ENCODE measurements around the gene STK11. TPM values are rescaled to one million over a fixed set of nuclear protein-coding genes. Genes with fewer than 3 reads are reported as not detected.

The STK11 gene
- polyA plus RNA-seq, 4 donors = 57.7 to 86.2 (median 66.4) TPM

GRCh38 chr19:1252821-1253513 is 47.4 kb downstream of the STK11 start:
- FAIRE-seq (no peak), DNase-seq (peak; percentile 89 to 91)
- peaks cover 2 to 43% (median 12%) of the 10 kb centered on the region in 3 donors for H3K4me1 ChIP-seq (ENCODE audit: control insufficient read depth in 3 of 3, insufficient read depth in 2 of 3, low read depth in 1 of 3, low read length in 2 of 3)
- no peaks in the 10 kb centered on the region for H3K9me3 ChIP-seq (ENCODE audit: control insufficient read depth in 2 of 2, insufficient read depth in 1 of 2, low read depth in 1 of 2, low read length in 1 of 2)
- peak overlapping the region; percentile 90 to 97 (median 96) for H3K27ac ChIP-seq (ENCODE audit: low read depth in 1 of 3, low read length in 2 of 3)
- peaks cover 31 to 80% (median 44%) of the 10 kb centered on the region in 3 donors for H3K36me3 ChIP-seq (ENCODE audit: control insufficient read depth in 3 of 3, insufficient read depth in 2 of 3, low read depth in 1 of 3, low read length in 3 of 3)
- peak overlapping the region; percentile 80 to 98 (median 94) for H3K4me3 ChIP-seq (ENCODE audit: low read depth in 1 of 3, low read length in 3 of 3)
- H3K27me3 ChIP-seq (ENCODE audit: control insufficient read depth in 3 of 3, insufficient read depth in 3 of 3, low read length in 3 of 3) = no peaks in the 10 kb centered on the region
- WGBS, 3 donors = 1% methylated on average over 14 to 26 of the region's 26 CpGs

- FAIRE-seq (no peak), DNase-seq (peak; percentile 58 to 96)
- peak overlapping the region; percentile 25 to 94 (median 80) for H3K4me3 ChIP-seq (ENCODE audit: low read depth in 1 of 3, low read length in 3 of 3)
- peak overlapping the region; percentile 90 to 97 (median 96) for H3K27ac ChIP-seq (ENCODE audit: low read depth in 1 of 3, low read length in 2 of 3)
- WGBS, 3 donors = 34 to 54% (median 45%) methylated on average over 21 to 23 of the region's 23 CpGs
- no peaks in the 10 kb centered on the region for H3K9me3 ChIP-seq (ENCODE audit: control insufficient read depth in 2 of 2, insufficient read depth in 1 of 2, low read depth in 1 of 2, low read length in 1 of 2)
- H3K36me3 ChIP-seq (ENCODE audit: control insufficient read depth in 3 of 3, insufficient read depth in 2 of 3, low read depth in 1 of 3, low read length in 3 of 3) = peaks cover 32 to 86% (median 45%) of the 10 kb centered on the region in 3 donors
- H3K27me3 ChIP-seq (ENCODE audit: control insufficient read depth in 3 of 3, insufficient read depth in 3 of 3, low read length in 3 of 3) = no peaks in the 10 kb centered on the region
- peaks cover 6 to 47% (median 17%) of the 10 kb centered on the region in 3 donors for H3K4me1 ChIP-seq (ENCODE audit: control insufficient read depth in 3 of 3, insufficient read depth in 2 of 3, low read depth in 1 of 3, low read length in 2 of 3)
These were observed 48.0 kb downstream of the STK11 start for GRCh38 chr19:1253514-1254080.

- Histone ChIP-seq H3K27ac (ENCODE audit: low read depth in 1 of 3, low read length in 2 of 3) (peak overlapping the region; percentile 90 to 97 (median 96)), H3K27me3 (ENCODE audit: control insufficient read depth in 3 of 3, insufficient read depth in 3 of 3, low read length in 3 of 3) (no peaks in the 10 kb centered on the region), H3K4me3 (ENCODE audit: low read depth in 1 of 3, low read length in 3 of 3) (peak overlapping the region in 1 of 3 donors; percentile 80), H3K9me3 (ENCODE audit: control insufficient read depth in 2 of 2, insufficient read depth in 1 of 2, low read depth in 1 of 2, low read length in 1 of 2) (no peaks in the 10 kb centered on the region), H3K4me1 (ENCODE audit: control insufficient read depth in 3 of 3, insufficient read depth in 2 of 3, low read depth in 1 of 3, low read length in 2 of 3) (peaks cover 6 to 51% (median 17%) of the 10 kb centered on the region in 3 donors), H3K36me3 (ENCODE audit: control insufficient read depth in 3 of 3, insufficient read depth in 2 of 3, low read depth in 1 of 3, low read length in 3 of 3) (peaks cover 32 to 91% (median 45%) of the 10 kb centered on the region in 3 donors)
- no peak for DNase-seq
- WGBS, 3 donors = 74 to 85% (median 85%) methylated on average over 33 to 37 of the region's 37 CpGs
- no peak for FAIRE-seq
These were observed 48.5 kb downstream of the STK11 start for GRCh38 chr19:1254081-1254527.

GRCh38 chr19:1254530-1255185 is 49.1 kb downstream of the STK11 start:
- peaks cover 6 to 57% (median 17%) of the 10 kb centered on the region in 3 donors for H3K4me1 ChIP-seq (ENCODE audit: control insufficient read depth in 3 of 3, insufficient read depth in 2 of 3, low read depth in 1 of 3, low read length in 2 of 3)
- H3K36me3 ChIP-seq (ENCODE audit: control insufficient read depth in 3 of 3, insufficient read depth in 2 of 3, low read depth in 1 of 3, low read length in 3 of 3) = peaks cover 32 to 95% (median 45%) of the 10 kb centered on the region in 3 donors
- no peak overlapping the region for H3K4me3 ChIP-seq (ENCODE audit: low read depth in 1 of 3, low read length in 3 of 3)
- peak overlapping the region; percentile 90 to 97 (median 96) for H3K27ac ChIP-seq (ENCODE audit: low read depth in 1 of 3, low read length in 2 of 3)
- H3K27me3 ChIP-seq (ENCODE audit: control insufficient read depth in 3 of 3, insufficient read depth in 3 of 3, low read length in 3 of 3) = no peaks in the 10 kb centered on the region
- H3K9me3 ChIP-seq (ENCODE audit: control insufficient read depth in 2 of 2, insufficient read depth in 1 of 2, low read depth in 1 of 2, low read length in 1 of 2) = no peaks in the 10 kb centered on the region
- no peak for FAIRE-seq
- no peak for DNase-seq
- 85 to 90% (median 86%) methylated on average over 20 of the region's 20 CpGs for WGBS, 3 donors

- no peak for DNase-seq
These were observed 49.9 kb downstream of the STK11 start for GRCh38 chr19:1255186-1256161.

GRCh38 chr19:1256646-1257474 is 51.3 kb downstream of the STK11 start:
- H3K36me3 ChIP-seq (ENCODE audit: control insufficient read depth in 3 of 3, insufficient read depth in 2 of 3, low read depth in 1 of 3, low read length in 3 of 3) = peaks cover 24 to 76% (median 40%) of the 10 kb centered on the region in 3 donors
- 83 to 90% (median 86%) methylated on average over 46 of the region's 46 CpGs for WGBS, 3 donors
- peaks cover 10 to 76% (median 21%) of the 10 kb centered on the region in 3 donors for H3K4me1 ChIP-seq (ENCODE audit: control insufficient read depth in 3 of 3, insufficient read depth in 2 of 3, low read depth in 1 of 3, low read length in 2 of 3)
- H3K27ac ChIP-seq (ENCODE audit: low read depth in 1 of 3, low read length in 2 of 3) = peak overlapping the region; percentile 22 to 90 (median 45)
- no peak overlapping the region for H3K4me3 ChIP-seq (ENCODE audit: low read depth in 1 of 3, low read length in 3 of 3)
- FAIRE-seq (no peak), DNase-seq (peak in 1 of 2 donors; percentile 39)
- no peaks in the 10 kb centered on the region for H3K9me3 ChIP-seq (ENCODE audit: control insufficient read depth in 2 of 2, insufficient read depth in 1 of 2, low read depth in 1 of 2, low read length in 1 of 2)
- H3K27me3 ChIP-seq (ENCODE audit: control insufficient read depth in 3 of 3, insufficient read depth in 3 of 3, low read length in 3 of 3) = no peaks in the 10 kb centered on the region

More at GRCh38 chr19:1255186-1256161, 49.9 kb downstream of the STK11 start:
- H3K4me3 ChIP-seq (ENCODE audit: low read depth in 1 of 3, low read length in 3 of 3) = peak overlapping the region in 1 of 3 donors; percentile 31
- no peaks in the 10 kb centered on the region for H3K27me3 ChIP-seq (ENCODE audit: control insufficient read depth in 3 of 3, insufficient read depth in 3 of 3, low read length in 3 of 3)
- peaks cover 9 to 65% (median 20%) of the 10 kb centered on the region in 3 donors for H3K4me1 ChIP-seq (ENCODE audit: control insufficient read depth in 3 of 3, insufficient read depth in 2 of 3, low read depth in 1 of 3, low read length in 2 of 3)
- no peak for FAIRE-seq
- H3K36me3 ChIP-seq (ENCODE audit: control insufficient read depth in 3 of 3, insufficient read depth in 2 of 3, low read depth in 1 of 3, low read length in 3 of 3) = peaks cover 27 to 89% (median 45%) of the 10 kb centered on the region in 3 donors
- peak overlapping the region; percentile 90 to 97 (median 96) for H3K27ac ChIP-seq (ENCODE audit: low read depth in 1 of 3, low read length in 2 of 3)
- no peaks in the 10 kb centered on the region for H3K9me3 ChIP-seq (ENCODE audit: control insufficient read depth in 2 of 2, insufficient read depth in 1 of 2, low read depth in 1 of 2, low read length in 1 of 2)
- WGBS, 3 donors = 83 to 87% (median 86%) methylated on average over 43 to 52 of the region's 52 CpGs

- FAIRE-seq (no peak), DNase-seq (no peak)
- Histone ChIP-seq H3K27me3 (ENCODE audit: control insufficient read depth in 3 of 3, insufficient read depth in 3 of 3, low read length in 3 of 3) (no peaks in the 10 kb centered on the region), H3K27ac (ENCODE audit: low read depth in 1 of 3, low read length in 2 of 3) (peak overlapping the region; percentile 67 to 90 (median 74)), H3K4me1 (ENCODE audit: control insufficient read depth in 3 of 3, insufficient read depth in 2 of 3, low read depth in 1 of 3, low read length in 2 of 3) (peaks cover 10 to 83% (median 23%) of the 10 kb centered on the region in 3 donors), H3K4me3 (ENCODE audit: low read depth in 1 of 3, low read length in 3 of 3) (no peak overlapping the region), H3K9me3 (ENCODE audit: control insufficient read depth in 2 of 2, insufficient read depth in 1 of 2, low read depth in 1 of 2, low read length in 1 of 2) (no peaks in the 10 kb centered on the region), H3K36me3 (ENCODE audit: control insufficient read depth in 3 of 3, insufficient read depth in 2 of 3, low read depth in 1 of 3, low read length in 3 of 3) (peaks cover 24 to 68% (median 38%) of the 10 kb centered on the region in 3 donors)
- WGBS, 3 donors = 61 to 72% (median 69%) methylated on average over 22 to 23 of the region's 23 CpGs
These were observed 52.0 kb downstream of the STK11 start for GRCh38 chr19:1257475-1258162.
